GM13976 (cell line): ENCODE data around the gene RAD9A.
"Not testable (repeated sequence)": the region's sequence is repeated elsewhere in the genome, so short reads cannot be mapped to it uniquely, and the experiment has no call there.

Experiments
- DNase-seq: peaks from one replicate; pipeline ENCODE4 v3.0.0; 2012; ENCODE audit warnings: low spot score
- CTCF ChIP-seq: IDR thresholded peaks from 2 replicates; pipeline ENCODE4 v1.5.1; 2012; ENCODE audit warnings: borderline replicate concordance, mild to moderate bottlenecking; ENCODE audit not compliant: insufficient read depth; ENCODE audit errors: extremely low read depth, missing control alignments, control extremely low read depth
- in situ Hi-C: fragments of 300-500 bp; cut with MboI; formaldehyde crosslinking; loops from one replicate; pipeline ENCODE4 v1.12.0; 2022; ENCODE audit warnings: low sequenced_read_pairs, mixed read lengths, inconsistent platforms; ENCODE audit not compliant: unreplicated experiment

RAD9A gene

GRCh38 chr11:67400251-67400941 lies 8.6 kb downstream of the RAD9A start:
- in situ Hi-C loops, result no loop called here
- DNase-seq, result no peak
- TF ChIP-seq CTCF, result no peak

- no peak for TF ChIP-seq CTCF
- no peak for DNase-seq
- in situ Hi-C loops, result no loop called here
These were observed 9.2 kb downstream of the RAD9A start for GRCh38 chr11:67400942-67401494.

GRCh38 chr11:67401495-67402191 lies 9.9 kb downstream of the RAD9A start, which contains the start of gene PPP1CA:
Gene PPP1CA (minus strand): TSS chr11:67401858. CDS start chr11:67401782, 76 bp downstream.
- TF ChIP-seq CTCF, result peak; percentile 65
- in situ Hi-C loops, result no loop called here
- peak; percentile 99 for DNase-seq

GRCh38 chr11:67402192-67402839 lies 10.5 kb downstream of the RAD9A start:
- in situ Hi-C loops, DNase-seq: not testable (repeated sequence)

GRCh38 chr11:67403085-67403484 lies 11.3 kb downstream of the RAD9A start:
- in situ Hi-C loops, result not testable (repeated sequence)

GRCh38 chr11:67404515-67405195 lies 12.9 kb downstream of the RAD9A start:
- in situ Hi-C loops, result no loop called here
- no peak for TF ChIP-seq CTCF

More at GRCh38 chr11:67403085-67403484, 11.3 kb downstream of the RAD9A start:
- DNase-seq, result not testable (repeated sequence)

GRCh38 chr11:67405196-67405567 lies 13.4 kb downstream of the RAD9A start:
- DNase-seq, result no peak
- no peak for TF ChIP-seq CTCF
- in situ Hi-C loops, result no loop called here

More at GRCh38 chr11:67404515-67405195, 12.9 kb downstream of the RAD9A start:
- no peak for DNase-seq
